H1 (cell line): ENCODE results near the gene PEX3. TPM values are rescaled to one million over a fixed set of nuclear protein-coding genes. Genes with fewer than 3 reads are reported as not detected.

Experiments used
- ASH2L ChIP-seq: fragments of 200-600, 300-600 bp; sonication (generic); IDR thresholded peaks from one replicate; pipeline ENCODE4 v1.7.1; 2017; ENCODE audit warnings: low read length
- ATF2 ChIP-seq: IDR thresholded peaks from 2 replicates; pipeline ENCODE4 v1.6.1; 2012; ENCODE audit warnings: low read length, inconsistent platforms
- BACH1 ChIP-seq: IDR thresholded peaks from 2 replicates; pipeline ENCODE4 v1.6.1; 2012; ENCODE audit warnings: low read length, improper control_type of control experiment
- CBX5 ChIP-seq: fragments of 300-800, 300-1000 bp; sonication (generic); IDR thresholded peaks from 2 replicates; pipeline ENCODE4 v1.7.1; 2016; ENCODE audit warnings: antibody characterized with exemption, low read length, low read depth
- CHD1 ChIP-seq: IDR thresholded peaks from 2 replicates; pipeline ENCODE4 v1.6.1; 2012; ENCODE audit warnings: low read depth, low read length, improper control_type of control experiment
- EP300 ChIP-seq, 2 experiments: IDR thresholded peaks; 1 replicate in 1 of 2; 2 replicates in 1 of 2; pipeline ENCODE4 v1.6.1; 2011 to 2012; ENCODE audit warnings: low read depth in 2 of 2, low read length in 2 of 2, mild to moderate bottlenecking in 2 of 2, borderline replicate concordance in 1 of 2, inconsistent platforms in 1 of 2, moderate library complexity in 1 of 2
- EZH2 ChIP-seq: fragments of 200-600 bp; sonication (generic); IDR thresholded peaks from 2 replicates; pipeline ENCODE4 v1.7.1; 2012; ENCODE audit warnings: low read depth, mild to moderate bottlenecking, moderate library complexity, low read length, inconsistent platforms; ENCODE audit not compliant: severe bottlenecking
- GTF2F1 ChIP-seq: IDR thresholded peaks from 2 replicates; pipeline ENCODE4 v1.6.1; 2012; ENCODE audit warnings: low read depth, low read length, improper control_type of control experiment, borderline replicate concordance
- HDAC2 ChIP-seq, 2 experiments: fragments of 300-600 bp in 1 of 2; sonication (generic) in 1 of 2; IDR thresholded peaks; 2 replicates each; pipeline ENCODE4 v1.6.1; 2011 to 2012; ENCODE audit warnings: low read depth in 2 of 2, low read length in 2 of 2, mild to moderate bottlenecking in 2 of 2, moderate library complexity in 2 of 2, borderline replicate concordance in 1 of 2, inconsistent platforms in 1 of 2
- KDM4A ChIP-seq: IDR thresholded peaks from one replicate; pipeline ENCODE4 v1.7.1; 2012; ENCODE audit warnings: low read depth, mild to moderate bottlenecking, moderate library complexity, low read length, inconsistent platforms; ENCODE audit not compliant: severe bottlenecking
- MAX ChIP-seq: IDR thresholded peaks from 2 replicates; pipeline ENCODE4 v1.6.1; 2012; ENCODE audit warnings: inconsistent platforms
- PHF8 ChIP-seq: fragments of 200-600 bp; sonication (generic); conservative IDR thresholded peaks from 2 replicates; pipeline ENCODE4 v1.7.1; 2012; ENCODE audit warnings: low read depth, mild to moderate bottlenecking, inconsistent platforms, low read length, moderate library complexity
- POLR2A ChIP-seq, 2 experiments: IDR thresholded peaks; 1 replicate in 1 of 2; 2 replicates in 1 of 2; pipeline ENCODE4 v1.6.1; 2011; ENCODE audit warnings: low read depth in 2 of 2, low read length in 2 of 2, mild to moderate bottlenecking in 2 of 2; ENCODE audit errors: control extremely low read depth in 1 of 2
- RXRA ChIP-seq: IDR thresholded peaks from 2 replicates; pipeline ENCODE4 v1.6.1; 2011; ENCODE audit warnings: low read depth, mild to moderate bottlenecking, low read length, moderate library complexity; ENCODE audit not compliant: insufficient read depth
- SAP30 ChIP-seq: fragments of 300-600 bp; sonication (generic); IDR thresholded peaks from 2 replicates; pipeline ENCODE4 v1.7.1; 2012; ENCODE audit warnings: low read length, moderate library complexity, mild to moderate bottlenecking, inconsistent platforms; ENCODE audit not compliant: insufficient read depth, insufficient replicate concordance
- SIRT6 ChIP-seq: IDR thresholded peaks from one replicate; pipeline ENCODE4 v1.7.1; 2012; ENCODE audit warnings: low read length, inconsistent platforms
- SIX5 ChIP-seq: IDR thresholded peaks from 2 replicates; pipeline ENCODE4 v1.6.1; 2011; ENCODE audit warnings: mild to moderate bottlenecking, low read depth, low read length
- SP1 ChIP-seq: IDR thresholded peaks from 2 replicates; pipeline ENCODE4 v1.6.1; 2011; ENCODE audit warnings: low read depth, low read length
- TAF1 ChIP-seq: IDR thresholded peaks from 2 replicates; pipeline ENCODE4 v1.6.1; 2011; ENCODE audit warnings: mild to moderate bottlenecking, low read depth, low read length
- TAF7 ChIP-seq: optimal IDR thresholded peaks from 2 replicates; pipeline ENCODE3; 2011; ENCODE audit warnings: low read depth, mild to moderate bottlenecking, inconsistent platforms, low read length, moderate library complexity, borderline replicate concordance
- TEAD4 ChIP-seq: IDR thresholded peaks from 2 replicates; pipeline ENCODE4 v1.6.1; 2012; ENCODE audit warnings: low read depth, low read length, inconsistent platforms, mixed read lengths
- polyA plus RNA-seq, 7 experiments: library from polyadenylated mRNA; depleted of rRNA in 3 of 7; stranded (reverse) in 5 of 7; unstranded in 2 of 7; fragments of >200 nt in 5 of 7; fragments of 200-250 nt in 2 of 7; gene quantifications; 1 replicate in 5 of 7; 2 replicates in 1 of 7; 4 replicates in 1 of 7; pipeline versions ENCODE4 v1.2.1 to v1.2.3, GENCODE V29; 2011 to 2013; ENCODE audit warnings: missing spikeins in 2 of 7, mixed read lengths in 2 of 7
- total RNA-seq: library from RNA; stranded (reverse); fragmentation: NEBNext Ultra II Directional; extraction: Animal tissue kit (Norgen Biotek cat#: 25700); gene quantifications from 2 replicates; pipeline ENCODE4 v1.2.1, GENCODE V29; 2021

The PEX3 gene
- total and polyA plus RNA-seq, 2 of the 8 experiments (the other 6 are each of a cell fraction or from before 2014, with no cell fraction given), result 8.0 to 16.8 TPM

- TF ChIP-seq GTF2F1 (0 out of 2 replicates have a peak, but pooled peaks have one; percentile 48), KDM4A (peak; percentile 72), MAX (peak; percentile 87), SAP30 (no peak), CBX5 (no peak), RXRA (no peak), BACH1 (no peak), TAF7 (peak; percentile 27), SIRT6 (no peak), HDAC2 (IDR thresholded peaks at IDR 0.05; ENCODE audit: borderline replicate concordance in 1 of 2, low read depth in 2 of 2, low read length in 2 of 2) (no peak; a peak in 1 of 4 replicates), TEAD4 (no peak), ATF2 (no peak), POLR2A (IDR thresholded peaks at IDR 0.05; ENCODE audit: control extremely low read depth in 1 of 2, low read depth in 2 of 2, low read length in 2 of 2) (peak; percentile 91 to 98), EP300 (IDR thresholded peaks at IDR 0.05; ENCODE audit: borderline replicate concordance in 1 of 2, low read depth in 2 of 2, low read length in 2 of 2) (0 out of 3 replicates have a peak, but pooled peaks of 1 of the 2 experiments have one; percentile 40), SIX5 (no peak), SP1 (peak; percentile 70; the same call in 1 of the 2 replicates), CHD1 (no peak), PHF8 (peak; percentile 98), TAF1 (peak; percentile 85), EZH2 (no peak), ASH2L (peak; percentile 97)
Observed at GRCh38 chr6:143510991-143511891, 60.6 kb downstream of the PEX3 start, which contains the start of gene FUCA2 (continued).
